Mesendoderm (in vitro differentiated cells): ENCODE results near the gene SCNN1G.

ENCODE experiments used
- DNase-seq: peaks from one replicate; pipeline ENCODE4 v3.0.0; 2013
- H2AK5ac ChIP-seq: 2 replicates; pipeline ENCODE4 v1.6.1; 2013; ENCODE audit warnings: low read length, inconsistent platforms
- H2BK120ac ChIP-seq: 2 replicates; pipeline ENCODE4 v1.6.1; 2013; ENCODE audit warnings: low read depth, mild to moderate bottlenecking, low read length, moderate library complexity, mixed read lengths
- H2BK15ac ChIP-seq: replicated peaks from 2 replicates; pipeline ENCODE4 v1.6.1; 2013; ENCODE audit warnings: low read depth, mild to moderate bottlenecking, moderate library complexity
- H2BK5ac ChIP-seq: 2 replicates; pipeline ENCODE4 v1.6.1; 2013; ENCODE audit warnings: low read length, inconsistent platforms
- H3K18ac ChIP-seq: 2 replicates; pipeline ENCODE4 v1.6.1; 2013; ENCODE audit warnings: mild to moderate bottlenecking, low read length, mixed read lengths
- H3K23ac ChIP-seq: one replicate; pipeline ENCODE4 v1.6.1; 2013; ENCODE audit warnings: low read length
- H3K27ac ChIP-seq: 2 replicates; pipeline ENCODE4 v1.5.1; 2013; ENCODE audit warnings: low read depth, mild to moderate bottlenecking, inconsistent platforms, low read length, moderate library complexity
- H3K27me3 ChIP-seq: 2 replicates; pipeline ENCODE4 v1.6.1; 2013; ENCODE audit warnings: low read length, control low read depth, mild to moderate bottlenecking, inconsistent platforms; ENCODE audit not compliant: insufficient read depth, poor library complexity
- H3K36me3 ChIP-seq: 2 replicates; pipeline ENCODE4 v1.6.1; 2013; ENCODE audit warnings: low read length, inconsistent platforms; ENCODE audit not compliant: control insufficient read depth, insufficient read depth
- H3K4ac ChIP-seq: one replicate; pipeline ENCODE4 v1.6.1; 2013; ENCODE audit warnings: low read depth, mild to moderate bottlenecking, low read length, moderate library complexity
- H3K4me1 ChIP-seq: 2 replicates; pipeline ENCODE4 v1.6.1; 2013; ENCODE audit warnings: low read depth, low read length, inconsistent platforms; ENCODE audit not compliant: control insufficient read depth
- H3K4me2 ChIP-seq: 2 replicates; pipeline ENCODE4 v1.6.1; 2013; ENCODE audit warnings: low read length
- H3K4me3 ChIP-seq: 2 replicates; pipeline ENCODE4 v1.5.1; 2013; ENCODE audit warnings: mild to moderate bottlenecking, low read length
- H3K56ac ChIP-seq: one replicate; pipeline ENCODE4 v1.6.1; 2013; ENCODE audit warnings: low read length
- H3K79me1 ChIP-seq: 2 replicates; pipeline ENCODE4 v1.6.1; 2013; ENCODE audit warnings: low read length, inconsistent platforms
- H3K79me2 ChIP-seq: 2 replicates; pipeline ENCODE4 v1.6.1; 2013; ENCODE audit warnings: mild to moderate bottlenecking, low read length; ENCODE audit not compliant: control insufficient read depth, insufficient read depth
- H3K9ac ChIP-seq: 2 replicates; pipeline ENCODE4 v1.6.1; 2013; ENCODE audit warnings: low read length, inconsistent platforms
- H4K5ac ChIP-seq: one replicate; pipeline ENCODE4 v1.6.1; 2013; ENCODE audit warnings: low read length
- H4K8ac ChIP-seq: one replicate; pipeline ENCODE4 v1.6.1; 2013; ENCODE audit warnings: low read depth, mild to moderate bottlenecking, control low read depth, low read length, moderate library complexity
- WGBS: extraction: QIAGEN DNeasy Blood & Tissue Kit; methylation state at CpG from one replicate; pipeline ENCODE4 v1.1.7; 2013; ENCODE audit warnings: low lambda C conversion rate, missing lambda C conversion rate; ENCODE audit not compliant: insufficient coverage; ENCODE audit errors: extremely low coverage; 5-methylcytosine and 5-hydroxymethylcytosine counted together

SCNN1G gene

GRCh38 chr16:23194497-23195221 lies 12.1 kb downstream of the SCNN1G start:
- Histone ChIP-seq H2BK15ac (no peak overlapping the region), H3K4me2 (no peak overlapping the region), H4K8ac (no peak overlapping the region)

DNA sequence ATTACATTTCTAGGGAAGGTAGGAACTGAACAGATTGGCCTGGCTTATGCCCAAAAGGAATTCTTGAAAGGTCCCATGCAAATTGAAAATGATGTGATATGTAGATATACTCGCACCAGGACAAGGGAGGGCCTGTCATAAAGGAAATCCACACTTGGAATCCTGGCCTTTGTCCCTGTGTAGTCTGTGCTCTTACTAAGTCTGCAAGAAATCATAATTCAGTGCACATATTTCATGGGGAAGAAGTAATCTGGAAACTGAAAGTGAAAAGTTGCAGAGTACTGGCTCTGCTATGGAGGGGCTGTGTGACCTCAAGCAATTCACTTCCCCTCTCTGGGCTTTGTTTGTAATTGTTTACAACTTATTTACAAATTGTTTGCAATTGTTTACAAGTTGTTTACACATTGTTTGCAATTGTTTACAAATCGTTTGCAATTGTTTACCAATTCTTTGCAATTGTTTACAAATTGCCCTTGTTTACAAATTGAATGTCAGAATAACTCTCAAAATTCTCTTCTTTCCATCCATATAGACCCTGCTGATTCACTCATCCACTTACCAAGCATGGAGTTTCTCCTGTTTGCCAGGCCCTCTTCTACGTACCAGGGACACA lies 12.9 kb downstream of the SCNN1G start:
- Histone ChIP-seq H3K4ac (no peak overlapping the region), H3K4me1 (peaks cover 6% of the 10 kb centered on the region), H4K8ac (no peak overlapping the region), H3K18ac (no peak overlapping the region), H2BK15ac (no peak overlapping the region), H3K36me3 (no peaks in the 10 kb centered on the region), H3K4me2 (no peak overlapping the region), H3K56ac (no peak overlapping the region), H2BK5ac (no peak overlapping the region), H3K23ac (no peak overlapping the region), H3K4me3 (no peak overlapping the region), H3K27ac (no peak overlapping the region), H3K9ac (no peak overlapping the region), H2AK5ac (no peak overlapping the region), H3K27me3 (no peaks in the 10 kb centered on the region), H3K79me1 (no peaks in the 10 kb centered on the region), H3K79me2 (no peaks in the 10 kb centered on the region), H4K5ac (no peak overlapping the region), H2BK120ac (no peak overlapping the region)
- WGBS: no CpG with 5 or more reads among the region's 3 CpGs
- DNase-seq: no peak

More at GRCh38 chr16:23194497-23195221, 12.1 kb downstream of the SCNN1G start:
- no peaks in the 10 kb centered on the region for H3K79me1 ChIP-seq
- no peak overlapping the region for H2BK120ac ChIP-seq
- no peak overlapping the region for H4K5ac ChIP-seq
- no peak overlapping the region for H3K27ac ChIP-seq
- H3K4me1 ChIP-seq: peaks cover 6% of the 10 kb centered on the region
- no peaks in the 10 kb centered on the region for H3K27me3 ChIP-seq
- H3K18ac ChIP-seq: no peak overlapping the region
- no peak overlapping the region for H3K23ac ChIP-seq
- H3K56ac ChIP-seq: no peak overlapping the region
- WGBS: no CpG with 5 or more reads among the region's 9 CpGs
- H3K4me3 ChIP-seq: no peak overlapping the region
- no peak overlapping the region for H2BK5ac ChIP-seq
- no peak overlapping the region for H3K9ac ChIP-seq
- DNase-seq: no peak
- H3K36me3 ChIP-seq: no peaks in the 10 kb centered on the region
- H3K79me2 ChIP-seq: no peaks in the 10 kb centered on the region
- no peak overlapping the region for H2AK5ac ChIP-seq
- no peak overlapping the region for H3K4ac ChIP-seq

GRCh38 chr16:23196539-23196938 lies 14.0 kb downstream of the SCNN1G start:
- H3K27me3 ChIP-seq: no peaks in the 10 kb centered on the region
- no peak overlapping the region for H3K18ac ChIP-seq
- no peak overlapping the region for H3K9ac ChIP-seq
- no peak overlapping the region for H2BK15ac ChIP-seq
- WGBS: no CpG with 5 or more reads among the region's 5 CpGs
- H4K8ac ChIP-seq: no peak overlapping the region
- no peaks in the 10 kb centered on the region for H3K36me3 ChIP-seq
- no peak overlapping the region for H3K4me2 ChIP-seq
- H3K27ac ChIP-seq: no peak overlapping the region
- no peak for DNase-seq
- H2BK120ac ChIP-seq: no peak overlapping the region
- no peak overlapping the region for H4K5ac ChIP-seq
- H3K56ac ChIP-seq: no peak overlapping the region
- no peaks in the 10 kb centered on the region for H3K79me2 ChIP-seq
- H3K4me3 ChIP-seq: no peak overlapping the region
- no peak overlapping the region for H2BK5ac ChIP-seq
- H2AK5ac ChIP-seq: no peak overlapping the region
- H3K23ac ChIP-seq: no peak overlapping the region
- H3K79me1 ChIP-seq: no peaks in the 10 kb centered on the region
- no peak overlapping the region for H3K4ac ChIP-seq
- peaks cover 6% of the 10 kb centered on the region for H3K4me1 ChIP-seq

GRCh38 chr16:23202166-23202565 lies 19.6 kb downstream of the SCNN1G start:
- H3K18ac ChIP-seq: no peak overlapping the region
- no peaks in the 10 kb centered on the region for H3K4me1 ChIP-seq
- H2BK120ac ChIP-seq: no peak overlapping the region
- no peak overlapping the region for H4K8ac ChIP-seq
- no peak overlapping the region for H2BK5ac ChIP-seq
- H3K79me2 ChIP-seq: no peaks in the 10 kb centered on the region
- H3K27me3 ChIP-seq: no peaks in the 10 kb centered on the region
- H3K79me1 ChIP-seq: no peaks in the 10 kb centered on the region
- no peak overlapping the region for H3K9ac ChIP-seq
- no peak overlapping the region for H3K4me3 ChIP-seq
- WGBS: no CpG with 5 or more reads among the region's 1 CpG
- H3K23ac ChIP-seq: no peak overlapping the region
- H3K4ac ChIP-seq: no peak overlapping the region
- no peak for DNase-seq
- H3K4me2 ChIP-seq: no peak overlapping the region
- H3K36me3 ChIP-seq: no peaks in the 10 kb centered on the region
- H3K27ac ChIP-seq: no peak overlapping the region
- H3K56ac ChIP-seq: no peak overlapping the region
- no peak overlapping the region for H2AK5ac ChIP-seq
- H4K5ac ChIP-seq: no peak overlapping the region
- no peak overlapping the region for H2BK15ac ChIP-seq

DNA sequence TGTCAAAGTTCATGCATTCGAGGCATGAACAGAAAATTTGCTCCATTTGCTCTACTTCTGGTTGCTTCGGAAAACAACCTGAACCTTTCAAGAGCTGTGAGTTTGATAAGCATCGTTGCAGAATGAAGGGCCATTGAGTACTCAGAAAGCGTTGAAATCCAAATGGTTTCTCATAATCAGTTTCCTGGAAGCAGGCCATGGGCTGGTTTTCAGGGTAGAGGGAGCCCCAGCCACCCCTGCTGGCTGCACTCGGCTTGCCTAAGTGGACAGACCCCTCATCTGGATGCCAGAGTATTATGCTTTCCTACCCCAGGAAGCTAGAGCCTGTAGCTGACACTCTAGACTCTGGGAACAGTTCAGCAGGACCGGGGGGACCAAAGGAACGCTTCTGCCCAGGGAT lies 24.4 kb downstream of the SCNN1G start:
- Histone ChIP-seq H3K4me1 (no peaks in the 10 kb centered on the region), H3K23ac (peak overlapping the region; percentile 24), H3K4ac (no peak overlapping the region), H3K27ac (no peak overlapping the region), H4K5ac (no peak overlapping the region), H3K36me3 (no peaks in the 10 kb centered on the region), H3K56ac (no peak overlapping the region), H3K9ac (no peak overlapping the region), H2AK5ac (no peak overlapping the region), H3K79me1 (no peaks in the 10 kb centered on the region), H3K79me2 (no peaks in the 10 kb centered on the region), H3K27me3 (no peaks in the 10 kb centered on the region), H4K8ac (no peak overlapping the region), H2BK5ac (no peak overlapping the region), H3K18ac (no peak overlapping the region), H3K4me2 (no peak overlapping the region), H2BK15ac (no peak overlapping the region), H2BK120ac (no peak overlapping the region), H3K4me3 (no peak overlapping the region)
- WGBS: no CpG with 5 or more reads among the region's 7 CpGs
- DNase-seq: no peak
